Stromal cell of bone marrow (primary cell): ENCODE measurements around the gene ZNF563.
"Not testable (repeated sequence)": the region's sequence is repeated elsewhere in the genome, so short reads cannot be mapped to it uniquely, and the experiment has no call there.

Experiments
- DNase-seq: peaks from one replicate; pipeline ENCODE4 v3.0.0-alpha.2; 2012; ENCODE audit warnings: low read depth

The ZNF563 gene

DNA sequence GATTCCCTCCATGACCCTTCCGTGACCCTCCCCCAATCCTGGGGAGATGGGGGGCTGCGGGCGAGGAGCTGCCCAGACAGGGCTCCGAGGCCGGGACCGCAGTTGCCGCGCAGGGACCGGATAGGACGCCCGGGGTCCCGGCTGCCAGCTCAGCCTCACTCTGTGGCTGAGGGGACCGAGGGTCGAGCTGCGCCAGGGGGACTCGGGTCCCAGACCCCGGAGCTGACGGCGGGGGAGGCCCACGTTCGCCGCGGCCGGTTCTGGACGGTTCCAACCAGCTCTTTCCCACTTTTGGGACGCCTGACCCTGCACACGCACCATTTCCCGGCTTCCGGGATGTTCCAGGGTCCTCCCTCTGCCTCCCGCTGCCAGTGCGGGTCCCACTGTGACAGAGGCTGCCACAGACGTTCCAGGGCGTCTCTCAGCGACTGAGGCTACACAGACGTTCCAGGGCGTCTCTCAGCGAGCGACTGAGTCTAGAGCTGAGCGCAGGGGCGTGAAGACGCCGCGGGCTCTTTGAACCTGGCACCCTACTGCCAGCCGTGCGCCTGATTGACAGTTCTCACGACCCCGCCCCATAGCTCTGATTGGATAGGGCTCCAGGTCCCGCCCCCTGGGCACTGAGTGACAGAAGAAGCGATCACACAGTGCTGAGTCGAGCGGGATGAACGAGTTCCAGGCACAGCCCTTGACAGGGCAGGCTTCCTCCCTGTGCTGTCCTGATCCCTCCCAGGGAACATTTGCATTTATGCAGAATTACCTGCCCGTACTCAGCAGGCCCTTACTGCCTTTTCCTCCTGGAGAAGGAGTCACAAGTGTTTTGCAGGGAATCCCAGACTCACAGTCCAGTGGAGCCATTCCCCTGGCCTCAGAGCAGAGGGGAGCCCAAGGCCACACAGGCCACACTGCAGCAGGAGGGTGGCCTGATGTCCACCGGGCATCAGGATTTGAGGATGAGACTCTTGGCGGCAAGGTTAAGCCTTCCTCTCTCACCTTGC is at the start of gene ZNF563:
TSS of gene ZNF563 (minus strand) at position 472 of the 998 bp plus-strand sequence. CDS start at position 321, 151 bp downstream.
- DNase-seq = peak; percentile 89

DNA sequence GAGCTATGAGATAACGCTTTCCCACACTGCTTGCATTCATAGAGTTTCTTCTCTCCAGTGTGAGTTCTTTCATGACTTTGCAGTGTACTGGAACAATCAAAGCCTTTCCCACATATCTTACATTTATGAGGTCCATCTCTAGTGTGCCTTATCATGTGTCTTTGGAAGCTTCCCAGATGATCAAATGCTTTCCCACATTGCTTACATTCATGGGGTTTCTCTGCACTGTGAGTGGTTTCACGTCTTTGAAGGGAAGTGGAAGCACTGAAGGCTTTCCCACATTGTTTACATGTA is 47.0 kb upstream of the ZNF563 start:
- DNase-seq = no peak

DNA sequence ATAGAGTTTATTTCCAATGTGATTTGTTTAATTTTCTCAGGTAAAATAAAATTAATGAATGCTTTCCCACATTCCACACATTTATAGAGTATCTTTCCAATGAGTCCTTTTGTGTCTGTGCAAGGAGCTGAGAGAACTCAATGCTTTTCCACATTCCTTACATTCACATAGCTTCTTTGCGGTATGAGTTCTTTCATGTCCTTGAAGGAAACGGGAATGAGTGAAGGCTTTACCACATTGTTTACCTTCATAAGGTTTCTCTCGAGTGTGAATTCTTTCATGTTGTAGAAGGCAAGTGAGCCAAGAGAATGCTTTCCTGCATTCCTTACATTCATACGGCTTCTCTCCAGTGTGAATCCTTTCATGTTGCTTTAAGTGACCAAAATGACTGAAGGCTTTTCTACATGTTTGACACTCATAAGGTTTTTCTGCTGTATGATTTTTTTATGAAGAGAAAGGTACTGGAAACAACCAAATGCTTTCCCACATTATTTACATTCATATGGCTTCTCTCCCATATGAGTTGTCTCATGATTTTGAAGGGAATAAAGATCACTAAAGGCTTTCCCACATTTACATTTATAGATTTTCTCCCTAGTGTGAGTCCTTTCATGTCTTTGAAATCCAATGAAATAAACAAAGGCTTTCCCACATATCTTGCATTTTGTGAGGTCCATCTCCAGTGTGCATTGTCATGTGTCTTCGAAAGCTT is 46.5 kb upstream of the ZNF563 start:
- no peak for DNase-seq

DNA sequence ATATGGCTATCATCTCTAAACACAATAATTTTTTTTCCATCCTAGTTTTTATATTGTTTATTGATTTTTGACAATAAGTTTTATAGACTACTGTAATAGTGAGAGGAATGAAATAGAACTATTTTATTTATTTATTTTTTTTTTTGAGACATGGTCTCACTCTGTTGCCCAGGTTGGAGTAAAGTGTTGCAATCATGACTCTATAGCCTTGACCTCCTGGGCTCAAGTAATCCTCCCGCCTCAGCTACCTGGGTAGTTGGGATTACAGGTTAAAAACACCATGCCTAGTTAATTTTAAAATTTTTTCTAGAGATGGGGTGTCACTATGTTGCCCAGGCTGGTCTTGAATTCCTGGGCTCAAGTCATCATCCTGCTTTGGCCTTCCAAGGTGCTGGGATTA is 40.6 kb upstream of the ZNF563 start:
- DNase-seq = no peak

DNA sequence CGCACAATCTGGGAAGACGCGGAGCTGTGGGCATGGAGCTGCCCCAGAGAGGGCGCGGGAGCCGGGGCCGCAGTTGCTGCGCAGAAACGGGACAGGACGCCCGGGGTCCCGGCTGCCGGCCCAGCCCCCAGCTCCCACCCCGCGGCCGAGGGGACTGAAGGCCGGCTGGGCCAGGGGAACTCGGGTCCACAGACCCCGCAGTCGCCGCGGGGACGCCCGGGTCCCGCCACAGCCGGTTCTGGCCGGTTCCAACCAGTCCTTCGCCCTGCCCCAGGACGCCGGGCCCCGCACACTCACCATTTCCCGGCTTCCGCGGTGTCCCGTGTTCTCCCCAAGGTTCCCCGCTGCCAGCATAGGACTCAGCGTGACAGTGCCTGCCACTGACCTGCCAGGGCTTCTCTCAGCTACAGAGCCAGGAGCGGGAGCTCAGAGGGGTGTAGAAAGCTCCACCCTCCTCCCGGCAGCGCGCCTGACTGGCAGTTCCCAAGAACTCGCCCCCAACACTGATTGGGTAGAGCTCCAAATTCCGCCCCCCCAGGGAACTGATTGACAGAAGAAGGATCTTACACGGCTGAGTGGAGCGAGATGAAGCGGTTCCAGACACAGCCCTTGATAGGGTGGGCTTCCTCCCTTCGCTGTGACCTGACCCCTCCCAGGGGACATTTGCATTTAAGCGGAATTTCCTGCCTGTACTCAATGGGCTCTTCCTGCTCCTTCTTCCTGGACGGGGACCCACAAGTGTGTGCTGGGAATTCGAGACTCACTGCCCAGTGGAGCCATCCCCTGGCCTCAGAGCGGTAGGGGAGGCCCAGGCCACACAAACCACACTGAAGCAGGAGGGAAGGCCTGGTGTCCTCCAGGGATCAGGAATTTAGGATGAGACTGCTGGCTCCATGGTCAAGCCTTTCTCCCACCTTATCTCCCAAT is 32.1 kb upstream of the ZNF563 start, which contains the start of gene ZNF442:
TSS of gene ZNF442 (minus strand) at position 448 of the 927 bp plus-strand sequence. CDS start 2,052 bp downstream, outside the sequence.
- DNase-seq = peak; percentile 97

DNA sequence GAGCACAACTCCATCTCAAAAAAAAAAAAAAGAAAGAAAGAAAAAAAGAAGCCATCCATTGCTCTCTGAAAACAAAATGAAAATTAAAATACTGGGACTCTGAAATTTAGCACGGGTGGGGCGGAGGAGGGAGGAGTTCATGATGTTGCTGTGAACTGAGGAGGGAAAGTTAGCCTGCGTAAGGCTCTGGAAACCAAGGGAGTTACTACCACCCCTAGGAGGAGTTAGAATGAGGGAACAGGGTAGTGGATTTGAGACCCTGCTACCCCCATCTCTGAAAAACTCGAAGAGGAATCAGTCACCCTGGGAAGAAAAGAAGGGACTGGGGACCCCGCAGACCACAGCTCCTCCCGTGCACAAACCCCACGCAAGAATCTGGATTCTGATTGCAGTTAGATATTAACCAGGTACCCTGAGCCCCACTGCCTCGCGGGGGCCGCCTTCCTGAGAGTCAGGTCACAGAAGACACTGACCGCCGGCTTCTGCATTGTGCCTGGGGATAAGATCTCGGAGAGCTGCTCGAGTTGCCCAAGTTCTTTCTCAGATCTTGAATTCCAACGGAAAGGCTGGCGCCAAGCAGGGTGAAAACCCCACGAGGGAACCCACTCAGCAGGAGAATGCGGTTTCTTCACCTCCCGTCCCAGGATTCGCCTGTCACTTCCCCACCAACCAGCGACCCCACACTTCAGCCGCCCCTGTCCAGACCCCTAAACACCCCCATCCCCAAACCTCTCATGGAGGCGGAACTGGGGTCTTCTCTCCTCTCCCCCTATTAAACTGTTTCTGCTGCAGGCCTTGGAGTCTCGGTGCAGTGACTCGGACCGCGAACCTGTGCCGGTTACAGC is 31.2 kb upstream of the ZNF563 start:
- DNase-seq = peak; percentile 6

DNA sequence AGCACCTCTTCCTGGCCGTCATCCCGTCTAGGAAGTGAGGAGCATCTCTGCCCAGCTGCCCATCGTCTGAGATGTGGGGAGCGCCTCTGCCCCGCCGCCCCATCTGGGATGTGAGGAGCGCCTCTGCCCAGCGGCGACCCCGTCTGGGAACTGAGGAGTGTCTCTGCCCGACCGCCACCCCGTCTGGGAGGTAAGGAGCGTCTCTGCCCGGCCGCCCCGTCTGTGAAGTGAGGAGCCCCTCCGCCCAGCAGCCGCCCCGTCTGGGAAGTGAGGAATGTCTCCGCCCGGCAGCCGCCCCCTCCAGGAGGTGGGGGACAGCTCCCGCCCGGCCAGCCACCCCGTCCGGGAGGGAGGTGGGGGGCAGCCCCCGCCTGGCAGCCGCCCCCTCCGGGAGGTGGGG is 28.8 kb upstream of the ZNF563 start:
- not testable (repeated sequence) for DNase-seq

DNA sequence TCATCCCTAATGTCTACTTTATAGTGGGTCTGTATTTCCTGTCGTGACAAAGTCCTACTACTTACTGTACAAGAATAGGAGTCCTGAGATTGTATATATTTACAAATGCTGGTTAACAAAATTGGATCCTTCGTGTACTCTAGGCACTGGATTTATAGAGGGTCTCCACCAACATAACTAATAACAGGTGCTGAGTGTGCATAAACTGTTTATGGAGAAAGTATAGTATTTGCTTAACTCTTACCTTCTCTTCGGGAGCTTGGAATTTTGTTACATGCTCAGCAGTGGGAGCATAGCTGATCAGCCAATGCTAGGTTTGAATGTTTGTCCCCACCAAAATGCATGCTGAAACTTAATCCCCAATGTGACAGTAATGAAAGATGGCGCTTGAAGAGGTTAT is 19.9 kb upstream of the ZNF563 start:
- no peak for DNase-seq

DNA sequence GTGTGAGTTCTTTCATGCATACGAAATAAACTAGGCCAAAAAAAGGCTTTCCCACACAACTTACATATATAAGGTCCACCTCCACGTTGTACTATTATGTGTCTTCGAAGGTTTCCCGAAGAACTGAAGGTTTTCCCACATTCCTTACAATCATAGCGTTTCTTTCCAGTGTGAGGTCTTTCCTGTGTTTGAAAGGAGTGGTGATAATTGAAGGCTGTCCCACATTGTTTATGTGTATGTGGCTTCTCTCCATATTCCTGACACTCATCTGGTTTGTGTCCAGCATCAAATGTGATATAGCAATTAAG is 17.4 kb upstream of the ZNF563 start:
- no peak for DNase-seq

DNA sequence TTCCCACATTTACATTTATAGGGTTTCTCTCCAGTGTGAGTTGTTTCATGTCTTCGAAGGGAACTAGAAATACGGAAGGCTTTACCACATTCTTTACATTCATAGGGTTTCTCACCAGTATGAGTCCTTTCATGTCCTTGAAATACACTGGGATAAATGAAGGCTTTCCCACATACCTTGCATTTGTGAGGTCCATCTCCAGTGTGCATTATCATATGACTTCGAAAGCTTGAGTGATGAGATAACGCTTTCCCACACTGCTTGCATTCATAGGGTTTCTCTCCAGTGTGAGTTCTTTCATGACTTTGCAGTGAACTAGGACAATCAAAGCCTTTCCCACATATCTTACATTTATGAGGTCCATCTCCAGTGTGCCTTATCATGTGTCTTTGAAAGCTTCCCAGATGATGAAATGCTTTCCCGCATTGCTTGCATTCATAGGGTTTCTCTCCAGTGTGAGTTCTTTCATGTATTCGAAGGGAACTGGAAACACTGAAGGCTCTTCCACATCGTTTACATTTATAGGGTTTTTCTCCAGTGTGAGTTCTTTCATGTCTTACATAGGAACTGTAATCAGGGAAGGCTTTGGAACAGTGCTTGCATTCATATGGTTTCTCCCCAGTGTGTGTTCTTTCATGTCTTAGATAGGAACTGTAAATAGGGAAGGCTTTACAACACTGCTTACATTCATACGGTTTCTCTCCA is 16.9 kb upstream of the ZNF563 start:
- no peak for DNase-seq

DNA sequence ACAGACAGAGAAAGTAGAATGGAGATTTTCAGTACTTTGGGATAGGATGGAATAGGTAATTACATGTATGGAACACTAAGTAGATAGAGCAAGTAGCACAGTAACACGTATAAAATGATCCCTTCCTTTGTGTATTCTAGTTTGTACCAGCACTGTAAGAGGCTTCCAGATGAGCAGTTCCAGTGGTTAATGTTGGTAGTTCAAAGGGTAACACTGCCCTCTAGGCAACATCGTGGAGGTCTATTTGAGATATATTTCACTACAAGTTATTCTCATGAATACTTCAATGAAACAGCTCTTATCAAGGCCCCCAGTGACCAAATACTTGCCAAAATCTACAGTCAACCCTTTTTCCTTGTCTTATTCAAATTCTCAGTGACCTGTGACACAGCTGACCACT is 13.5 kb upstream of the ZNF563 start:
- DNase-seq = no peak

DNA sequence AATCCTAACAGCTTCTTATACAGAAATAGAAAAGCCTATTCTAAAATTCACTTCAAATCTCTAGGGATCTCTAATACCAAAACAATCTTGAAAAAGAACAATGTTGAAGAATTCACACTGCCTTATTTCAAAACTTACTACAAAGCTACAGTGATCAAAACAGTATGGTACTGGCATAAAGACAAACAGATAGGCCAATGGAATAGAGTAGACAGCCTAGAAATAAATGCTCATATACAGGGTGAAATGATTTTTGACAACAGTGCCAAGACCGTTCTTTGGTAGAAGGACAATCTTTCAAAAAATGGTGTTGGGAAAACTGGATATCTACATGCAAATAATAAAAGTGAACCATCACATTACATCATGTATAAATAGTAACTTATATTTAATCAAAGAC is 11.8 kb upstream of the ZNF563 start:
- no peak for DNase-seq

DNA sequence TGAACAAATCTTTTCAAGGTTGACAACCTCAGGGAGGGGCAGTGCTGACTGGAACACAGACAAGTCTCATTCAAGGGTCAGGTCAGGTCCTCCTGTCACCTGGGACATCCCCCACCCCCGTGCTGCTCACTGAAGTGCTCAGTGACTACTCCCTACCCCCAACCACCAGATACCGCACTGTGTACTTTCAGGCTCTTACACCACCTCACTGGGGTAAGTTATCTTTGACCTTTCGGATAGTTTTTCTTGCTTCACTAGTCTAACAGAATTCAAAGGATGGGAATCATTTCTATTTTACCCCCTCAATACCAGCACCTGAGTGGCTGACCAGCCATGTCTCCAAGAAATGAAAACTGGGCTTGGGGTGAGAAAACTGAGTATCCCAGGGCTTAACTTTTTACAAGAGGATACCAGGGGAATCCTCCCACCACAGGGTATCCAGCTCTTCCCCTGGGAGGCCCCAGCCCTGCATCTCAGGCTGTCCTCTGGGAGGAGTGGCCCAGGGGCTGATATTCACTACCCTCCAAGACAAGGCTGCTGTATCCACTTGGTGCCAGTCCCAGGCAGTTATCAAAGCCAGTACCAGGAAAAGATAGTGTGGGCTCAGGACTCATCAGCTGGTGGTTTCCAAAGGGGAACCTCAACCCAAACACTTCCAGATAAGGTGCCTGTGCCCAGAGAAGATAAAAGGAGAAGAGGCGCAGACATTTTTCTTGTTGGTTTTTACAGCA is 2.1 kb downstream of the ZNF563 start:
- no peak for DNase-seq

DNA sequence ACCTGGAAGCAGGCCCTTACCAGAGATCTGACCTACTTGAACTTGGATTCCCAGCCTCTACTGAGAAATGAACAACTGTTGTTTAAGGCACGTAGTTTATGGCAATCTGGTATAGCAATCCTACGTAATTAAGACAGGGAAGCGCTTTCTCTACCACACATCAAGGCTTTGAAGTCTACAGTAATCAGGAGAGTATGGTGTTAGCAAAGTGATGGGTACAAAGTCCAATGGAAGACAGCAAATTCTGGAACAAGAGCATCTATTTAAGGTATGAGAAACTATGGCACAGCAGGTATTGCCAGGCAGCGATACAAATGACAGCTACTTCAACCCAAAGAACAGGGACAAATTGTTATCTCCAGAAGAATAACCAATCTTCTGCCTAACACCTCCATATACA is 3.1 kb downstream of the ZNF563 start:
- no peak for DNase-seq

DNA sequence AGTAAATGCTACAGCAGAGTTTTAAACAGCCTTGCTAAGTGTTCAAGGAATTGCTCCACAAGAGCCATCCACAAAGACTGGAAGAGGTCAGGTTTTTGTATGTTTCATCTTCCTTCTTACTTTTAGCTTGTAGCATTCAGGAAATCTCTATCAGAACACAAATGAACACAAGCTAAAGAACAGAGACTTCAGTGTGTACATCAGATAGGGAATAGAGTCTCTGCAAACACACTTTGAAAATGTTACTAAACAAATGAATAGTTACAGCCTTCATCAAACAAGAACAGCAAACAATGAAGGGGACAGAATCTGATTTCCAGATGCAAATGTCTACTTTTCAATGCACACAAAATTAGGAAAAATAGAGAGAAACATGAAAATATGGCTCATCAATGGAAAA is 7.7 kb downstream of the ZNF563 start:
- no peak for DNase-seq

DNA sequence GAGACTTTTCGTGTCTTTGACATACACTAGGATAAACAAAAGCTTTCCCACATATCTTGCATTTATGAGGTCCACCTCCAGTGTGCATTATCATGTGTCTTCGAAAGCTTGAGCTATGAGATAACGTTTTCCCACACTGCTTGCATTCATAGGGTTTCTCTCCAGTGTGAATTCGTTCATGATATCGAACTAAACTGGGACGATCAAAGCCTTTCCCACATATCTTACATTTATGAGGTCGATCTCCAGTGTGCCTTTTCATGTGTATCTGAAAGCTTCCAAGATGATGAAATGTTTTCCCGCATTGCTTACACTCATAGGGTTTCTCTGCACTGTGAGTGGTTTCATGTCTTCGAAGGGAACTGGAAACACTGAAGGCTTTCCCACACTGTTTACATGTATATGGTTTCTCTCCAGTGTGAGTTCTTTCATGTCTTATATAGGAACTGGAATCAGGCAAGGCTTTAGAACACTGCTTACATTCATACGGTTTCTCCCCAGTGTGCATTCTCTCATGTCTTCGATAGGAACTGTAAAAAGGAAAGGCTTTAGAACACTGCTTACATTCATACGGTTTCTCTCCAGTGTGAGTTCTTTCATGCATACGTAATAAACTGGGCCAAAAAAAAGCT is 14.5 kb downstream of the ZNF563 start:
- no peak for DNase-seq

DNA sequence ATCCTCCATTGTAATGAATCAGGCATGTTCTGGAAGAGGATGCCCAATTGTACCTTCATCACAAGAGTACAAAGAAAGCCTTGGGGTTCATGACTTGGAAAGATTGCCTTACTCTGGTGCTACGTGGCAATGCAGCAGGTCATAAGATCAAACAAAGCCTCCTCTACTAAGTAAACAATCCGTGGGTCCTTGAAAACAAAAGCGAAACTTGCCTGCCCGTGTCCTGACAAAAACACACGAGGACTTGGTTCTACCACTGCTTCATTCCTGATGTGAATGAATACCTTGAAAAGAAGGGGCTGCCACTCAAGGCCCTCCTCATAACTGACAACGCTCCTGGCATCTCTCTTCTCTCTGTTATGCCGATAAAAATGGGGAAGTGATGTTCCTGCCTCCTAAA is 18.9 kb downstream of the ZNF563 start:
- DNase-seq = no peak

DNA sequence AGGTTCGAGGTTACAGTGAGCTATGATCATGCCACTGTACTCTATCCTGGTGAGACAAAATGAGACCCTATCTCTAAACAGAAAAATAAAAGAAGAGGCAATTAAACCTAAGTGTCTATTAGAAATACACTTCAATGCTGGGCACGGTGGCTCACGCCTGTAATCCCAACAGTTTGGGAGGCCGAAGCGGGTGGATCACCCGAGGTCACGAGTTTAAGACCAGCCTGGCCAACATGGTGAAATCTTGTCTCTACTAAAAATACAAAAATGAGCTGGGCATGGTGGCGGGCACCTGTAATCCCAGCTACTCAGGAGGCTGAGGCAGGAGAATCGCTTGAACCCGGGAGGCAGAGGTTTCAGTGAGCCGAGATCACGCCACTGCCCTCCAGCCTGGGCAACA is 24.5 kb downstream of the ZNF563 start:
- DNase-seq = not testable (repeated sequence)

DNA sequence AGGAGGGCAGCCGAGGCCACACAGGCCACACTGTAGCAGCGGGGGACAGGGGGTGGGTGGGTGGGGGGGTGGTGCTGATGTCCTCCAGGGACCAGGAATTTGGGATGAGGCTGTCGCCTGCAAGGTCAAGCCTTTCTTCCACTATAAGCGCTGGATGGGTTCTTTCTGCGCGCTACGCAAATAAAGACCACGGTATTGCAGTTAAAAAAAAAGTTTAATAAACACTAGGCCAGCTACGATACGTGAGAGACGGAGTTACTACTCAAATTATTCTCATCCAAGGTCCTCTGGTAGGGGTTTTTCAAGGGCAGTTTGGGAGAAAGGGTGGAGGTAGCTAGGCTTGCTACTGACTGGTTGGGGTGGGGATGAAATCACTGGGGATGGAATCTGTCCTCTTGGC is 38.2 kb downstream of the ZNF563 start:
- DNase-seq = no peak
